Heart right ventricle (tissue), 16 donors: ENCODE data around the gene TMEM190. TPM values are rescaled to one million over a fixed set of nuclear protein-coding genes. Genes with fewer than 3 reads are reported as not detected.
"Not testable (repeated sequence)": the region's sequence is repeated elsewhere in the genome, so short reads cannot be mapped to it uniquely, and the experiment has no call there.

ENCODE experiments used
- ATAC-seq, 8 donors: fragments of 200-7000 bp; cut with Tn5 transposase; one replicate each; pipeline ENCODE4 v1.9.1; 2020; ENCODE audit warnings: mild to moderate bottlenecking in 8 of 8, moderate library complexity in 8 of 8, moderate number of reproducible peaks in 1 of 8
- DNase-seq, 2 donors: peaks; one replicate each; pipeline ENCODE4 v3.0.0-alpha.2; 2020
- H3K27ac ChIP-seq, 10 donors: fragments of 200-600 bp; sonication (generic) in 2 of 10; one replicate each; pipeline versions ENCODE4 v1.5.0 to v1.8.0; 2020 to 2022; ENCODE audit warnings: mild to moderate bottlenecking in 3 of 10
- H3K27me3 ChIP-seq, 7 donors: fragments of 200-600 bp; one replicate each; pipeline ENCODE4 v1.8.0; 2021 to 2022; ENCODE audit warnings: mild to moderate bottlenecking in 2 of 7
- H3K36me3 ChIP-seq, 9 donors: fragments of 200-600 bp; sonication (generic) in 1 of 9; one replicate each; pipeline versions ENCODE4 v1.5.0 to v1.8.0; 2020 to 2022; ENCODE audit warnings: mild to moderate bottlenecking in 2 of 9
- H3K4me1 ChIP-seq, 9 donors: fragments of 200-600 bp; sonication (generic) in 1 of 9; one replicate each; pipeline versions ENCODE4 v1.5.0 to v1.8.0; 2020 to 2022; ENCODE audit warnings: mild to moderate bottlenecking in 4 of 9
- H3K4me3 ChIP-seq, 10 donors: fragments of 200-600 bp; sonication (generic) in 2 of 10; one replicate each; pipeline versions ENCODE4 v1.5.0 to v1.8.0; 2020 to 2022; ENCODE audit warnings: mild to moderate bottlenecking in 7 of 10, moderate library complexity in 2 of 10
- H3K9me3 ChIP-seq, 11 donors: fragments of 200-600 bp in 10 of 11; sonication (generic) in 2 of 11; one replicate each; pipeline versions ENCODE4 v1.5.0 to v1.8.0; 2013 to 2022; ENCODE audit warnings: mild to moderate bottlenecking in 2 of 11, control low read depth in 1 of 11, moderate library complexity in 1 of 11
- CTCF ChIP-seq, 9 donors: fragments of 200-600 bp; sonication (generic) in 2 of 9; IDR thresholded peaks; one replicate each; pipeline versions ENCODE4 v1.5.0 to v1.8.0; 2021 to 2022; ENCODE audit warnings: antibody characterized with exemption in 9 of 9, mild to moderate bottlenecking in 5 of 9, moderate library complexity in 1 of 9
- WGBS, 2 donors: extraction: QIAGEN DNeasy Blood & Tissue Kit; methylation state at CpG; one replicate each; pipeline ENCODE4 v1.1.7; 2013; ENCODE audit warnings: inconsistent platforms in 1 of 2; 5-methylcytosine and 5-hydroxymethylcytosine counted together
- intact Hi-C, 10 donors: fragments of 100-400 bp; cut with DNase I; formaldehyde crosslinking; loops; one replicate each; pipeline versions ENCODE4 v1.11.1 to v1.14.2; 2022
- long read RNA-seq, 3 donors: library from polyadenylated mRNA; unstranded; transcript quantifications; one replicate each; pipeline ENCODE4 v2.0.0, GENCODE V29; 2020 to 2021
- polyA plus RNA-seq, 2 donors: library from polyadenylated mRNA; stranded (reverse); fragments of 200-250 nt; gene quantifications; one replicate each; pipeline ENCODE4 v1.2.3, GENCODE V29; 2013
- total RNA-seq, 10 donors: library from RNA; stranded (reverse); fragmentation: NEBNext Ultra II Directional in 3 of 10; extraction: Animal tissue kit (Norgen Biotek cat#: 25700) in 3 of 10; gene quantifications; one replicate each; pipeline versions ENCODE4 v1.2.1 to v1.2.4, GENCODE V29; 2021 to 2023
- donor health status: Arrhythmogenic right ventricular cardiomyopathy.
- donor health status: ischemic (EF 13 %, LVEDD 7.1; RV severe dilation, severe dysfunction).
- donor health status: healthy with polysubstance abuse.
- donor health status: DM: no; HTN: yes; CAD: no.
- donor health status: DM: no; HTN: no; CAD: no.
- donor health status: ischemic (EF 25% LVEDD 6.9; RV normal size, moderate dysfunction).
- donor health status: ischemic (EF 25% LVEDD 5.7; RV mildly dilated, moderate dysfunction).
- donor health status: healthy.
- donor health status: DM: yes; HTN: yes; CAD: no.
- donor health status: Ischemic cardiomyopathy.
- donor health status: ischemic (EF 35%, LVEDD 5.7; RV mildly dilated, moderate dysfunction).
- donor health status: nonischemic (EF 11% LVEDD 7.7; RV severe dilation, severe dysfunction).
- donor health status: DM: yes; HTN: yes; CAD: no.
- donor health status: PGD.
- donor health status: ischemic (EF 29% LVEDD 5.4; RV normal size, mild dysfunction).
- donor health status: nonischemic (EF 23%, LVEDD 6.1; RV moderate dilation, normal function).

The TMEM190 gene
- total RNA-seq (not detected), polyA plus RNA-seq (not detected)
- long read RNA-seq, donor 1, result 0 reads
- long read RNA-seq, donor 2, result 0 reads
- long read RNA-seq, donor 3, result 0 reads

DNA sequence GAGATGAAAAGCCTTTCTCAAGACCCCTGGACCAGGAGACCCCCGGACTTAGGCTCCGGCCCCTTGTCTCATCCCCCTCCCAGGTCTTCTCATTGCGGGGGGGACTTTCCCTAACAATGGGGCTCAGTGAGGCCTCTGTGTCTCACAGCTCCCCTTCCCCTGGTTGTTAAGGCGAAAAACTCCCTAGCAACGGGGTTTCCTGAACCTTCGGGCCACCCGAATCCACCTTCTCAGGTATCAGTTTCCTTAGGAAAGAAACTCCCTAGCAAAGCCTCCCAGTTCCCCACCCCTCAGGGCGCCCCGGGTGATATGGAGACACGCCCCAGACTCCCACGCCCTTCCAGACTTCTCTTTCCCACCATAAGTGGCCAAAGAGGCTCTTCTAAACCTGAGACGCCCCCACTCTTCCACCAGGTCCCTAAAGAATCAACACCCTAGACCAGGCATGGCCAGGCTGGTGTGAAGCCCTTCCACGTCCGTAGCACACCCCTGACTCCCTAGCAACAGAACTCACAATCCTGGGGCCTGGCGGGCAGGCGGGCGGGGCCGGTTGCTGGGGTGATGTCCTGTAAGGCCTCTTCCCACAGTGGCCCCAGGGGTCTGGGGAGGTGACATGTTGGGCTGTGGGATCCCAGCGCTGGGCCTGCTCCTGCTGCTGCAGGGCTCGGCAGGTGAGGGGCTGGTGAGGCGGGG lies at the start of gene TMEM190:
TMEM190 (plus strand) TSS at position 586 of the 693 bp plus-strand sequence; CDS start at position 614, 28 bp downstream.
- TF ChIP-seq CTCF (IDR thresholded peaks at IDR 0.05), result no peak
- DNase-seq (no peak), ATAC-seq (peak in 1 of 8 donors; percentile 14)
- Histone ChIP-seq H3K4me1 (peaks cover 0 to 14% (median 5%) of the 10 kb centered on the region in 9 donors), H3K27ac (no peak within 1 kb of the TSS), H3K4me3 (no peak within 1 kb of the TSS), H3K36me3 (no peaks in the 10 kb centered on the region), H3K27me3 (peaks cover 0 to 61% (median 57%) of the 10 kb centered on the region in 7 donors), H3K9me3 (no peaks in the 10 kb centered on the region)
- 39 to 48% methylated on average over 21 of the region's 21 CpGs for WGBS, 2 donors
- intact Hi-C loops, result no loop called here

- H3K27ac ChIP-seq, H3K4me3 ChIP-seq, intact Hi-C loops, DNase-seq, H3K9me3 ChIP-seq, ATAC-seq, H3K36me3 ChIP-seq: not testable (repeated sequence)
- peaks cover 0 to 16% (median 0%) of the 10 kb centered on the region in 9 donors for H3K4me1 ChIP-seq
- H3K27me3 ChIP-seq, result peaks cover 0 to 11% (median 0%) of the 10 kb centered on the region in 7 donors
- WGBS, 2 donors, result 73 to 85% methylated on average over 4 of the region's 4 CpGs
These were observed 47.8 kb upstream of the TMEM190 start for GRCh38 chr19:55328774-55329318.

DNA sequence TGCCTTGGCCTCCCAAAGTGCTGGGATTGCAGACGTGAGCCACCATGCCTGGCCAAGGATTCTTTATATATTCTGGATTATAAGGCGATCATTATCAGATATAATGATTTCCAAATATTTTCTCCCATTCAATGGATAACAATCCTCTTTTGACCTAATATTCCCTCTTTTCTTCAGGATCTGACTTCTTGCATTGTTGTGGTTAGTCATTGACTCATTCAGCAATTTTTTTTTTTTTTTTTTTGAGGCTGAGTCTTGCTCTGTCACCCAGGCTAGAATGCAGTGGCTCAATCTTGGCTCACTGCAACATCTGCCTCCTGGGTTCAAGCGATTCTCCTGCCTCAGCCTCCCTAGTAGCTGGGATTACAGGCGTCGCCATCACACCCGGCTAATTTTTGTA lies 46.8 kb upstream of the TMEM190 start:
- H3K27ac ChIP-seq, H3K9me3 ChIP-seq, H3K4me3 ChIP-seq, H3K36me3 ChIP-seq, intact Hi-C loops, ATAC-seq, DNase-seq: not testable (repeated sequence)
- Histone ChIP-seq H3K27me3 (peaks cover 0 to 15% (median 0%) of the 10 kb centered on the region in 7 donors), H3K4me1 (peaks cover 0 to 16% (median 0%) of the 10 kb centered on the region in 9 donors)
- WGBS, 2 donors, result 87 to 89% methylated on average over 6 of the region's 6 CpGs

DNA sequence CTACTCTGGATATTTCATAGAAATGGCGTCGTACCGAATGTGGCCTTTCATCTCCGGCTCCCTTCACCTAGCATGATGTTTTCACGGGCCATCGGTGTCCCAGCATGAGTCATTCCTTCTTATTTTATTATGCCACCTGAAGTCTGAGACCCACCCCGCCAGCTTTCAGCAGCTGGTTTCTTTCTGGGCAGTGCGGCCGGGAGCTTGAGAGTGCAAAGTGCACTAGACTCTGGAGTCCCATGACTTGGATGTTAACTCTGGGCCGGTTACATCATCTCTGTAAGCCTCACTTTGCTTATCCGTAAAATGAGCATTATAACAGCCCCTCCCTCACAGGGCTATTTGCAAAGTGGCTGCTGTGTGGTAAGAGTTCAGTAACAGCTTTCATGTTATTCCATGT lies 42.8 kb upstream of the TMEM190 start:
- intact Hi-C loops, result no loop called here
- no peak for ATAC-seq
- TF ChIP-seq CTCF (IDR thresholded peaks at IDR 0.05), result no peak
- Histone ChIP-seq H3K27me3 (peaks cover 0 to 17% (median 0%) of the 10 kb centered on the region in 7 donors), H3K4me3 (no peak overlapping the region), H3K4me1 (peaks cover 3 to 17% (median 5%) of the 10 kb centered on the region in 9 donors), H3K27ac (no peak overlapping the region), H3K36me3 (no peaks in the 10 kb centered on the region), H3K9me3 (no peaks in the 10 kb centered on the region)
- no peak for DNase-seq
- WGBS, 2 donors, result 82% methylated on average over 11 of the region's 11 CpGs

DNA sequence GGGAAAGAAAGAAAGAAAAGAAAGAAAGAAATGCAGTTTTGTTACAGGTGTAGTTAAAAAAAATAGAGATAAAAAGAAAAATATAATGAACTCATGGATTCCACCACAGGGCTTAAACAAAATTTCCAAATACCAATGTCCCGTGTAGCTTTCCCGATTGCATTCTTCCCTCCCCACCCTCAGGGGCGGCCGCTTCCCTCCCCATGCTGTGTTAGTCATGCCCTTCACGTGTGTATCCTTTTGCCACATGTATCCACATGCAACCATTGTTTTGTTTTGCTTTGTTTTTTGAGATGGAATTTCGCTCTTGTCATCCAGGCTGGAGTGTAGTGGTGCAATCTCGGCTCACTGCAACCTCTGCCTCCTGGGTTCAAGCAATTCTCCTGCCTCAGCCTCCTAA lies 40.5 kb upstream of the TMEM190 start:
- H3K27me3 ChIP-seq, result peaks cover 0 to 10% (median 0%) of the 10 kb centered on the region in 7 donors
- intact Hi-C loops, result loop anchor here in 3 of 10 donors (5.0 kb wide), 1 partner anchor 34 kb away; no protein-coding TSS in a partner anchor
- ATAC-seq (no peak), DNase-seq (no peak)
- no peak overlapping the region for H3K27ac ChIP-seq
- H3K4me3 ChIP-seq, result no peak overlapping the region
- H3K36me3 ChIP-seq, result no peaks in the 10 kb centered on the region
- WGBS, 2 donors, result 79 to 85% methylated on average over 7 of the region's 7 CpGs
- no peaks in the 10 kb centered on the region for H3K9me3 ChIP-seq
- peaks cover 5 to 22% (median 14%) of the 10 kb centered on the region in 9 donors for H3K4me1 ChIP-seq
- TF ChIP-seq CTCF (IDR thresholded peaks at IDR 0.05), result no peak
